Psoas muscle (tissue), 8 donors: ENCODE measurements around the gene LRRC8B. TPM values are rescaled to one million over a fixed set of nuclear protein-coding genes. Genes with fewer than 3 reads are reported as not detected.

Source experiments
- ATAC-seq, 4 donors: fragments of 200-7000 bp; cut with Tn5 transposase; one replicate each; pipeline ENCODE4 v1.9.1; 2020; ENCODE audit warnings: moderate library complexity in 3 of 4, mild to moderate bottlenecking in 2 of 4
- DNase-seq, 2 donors: peaks; one replicate each; pipeline ENCODE4 v3.0.0-alpha.2; 2020
- H3K27ac ChIP-seq: fragments of 200-600 bp; one replicate; pipeline ENCODE4 v1.8.0; 2022
- H3K27me3 ChIP-seq, 3 donors: fragments of 200-600 bp in 1 of 3; one replicate each; pipeline versions ENCODE4 v1.6.1 to v1.8.0; 2013 to 2022; ENCODE audit warnings: low read length in 2 of 3, mild to moderate bottlenecking in 2 of 3, moderate library complexity in 1 of 3; ENCODE audit not compliant: insufficient read depth in 3 of 3
- H3K36me3 ChIP-seq, 2 donors: fragments of 200-600 bp in 1 of 2; one replicate each; pipeline versions ENCODE4 v1.6.1 to v1.8.0; 2013 to 2022; ENCODE audit warnings: low read depth in 1 of 2, mild to moderate bottlenecking in 1 of 2, moderate library complexity in 1 of 2; ENCODE audit not compliant: insufficient read depth in 1 of 2
- H3K4me1 ChIP-seq: fragments of 200-600 bp; one replicate; pipeline ENCODE4 v1.8.0; 2022
- H3K4me3 ChIP-seq: fragments of 200-600 bp; one replicate; pipeline ENCODE4 v1.8.0; 2022; ENCODE audit warnings: mild to moderate bottlenecking
- H3K9me3 ChIP-seq: fragments of 200-600 bp; one replicate; pipeline ENCODE4 v1.8.0; 2022
- WGBS, 3 donors: extraction: QIAGEN DNeasy Blood & Tissue Kit; methylation state at CpG; one replicate each; pipeline versions ENCODE4 v1.1.6 to v1.1.7; 2013; 5-methylcytosine and 5-hydroxymethylcytosine counted together
- intact Hi-C, 2 donors: fragments of 100-400 bp; cut with DNase I; formaldehyde crosslinking; loops; one replicate each; pipeline versions ENCODE4 v1.11.0 to v1.14.2; 2022
- polyA plus RNA-seq, 3 donors: library from polyadenylated mRNA; stranded (reverse); fragments of 200-250 nt; gene quantifications; one replicate each; pipeline ENCODE4 v1.2.3, GENCODE V29; 2013
- total RNA-seq, 4 donors: library from RNA; stranded (reverse); fragmentation: NEBNext Ultra II Directional in 2 of 4; extraction: Animal tissue kit (Norgen Biotek cat#: 25700) in 2 of 4; gene quantifications; one replicate each; pipeline versions ENCODE4 v1.2.1 to v1.2.4, GENCODE V29; 2021 to 2023
- TF ChIP-seq, protein P1 (sequence below): fragments of 200-600 bp; IDR thresholded peaks from one replicate; pipeline ENCODE4 v1.8.0; 2022; ENCODE audit warnings: antibody characterized with exemption
- donor health status: healthy with polysubstance abuse.
- donor health status: DM: no; HTN: no; CAD: no; lungs with moderate emphysema.
- donor health status: Bipolar disorder and iron deficiency.
- donor health status: healthy.
- donor health status: DM: yes; HTN: yes; CAD: no.
- donor health status: DM: no; HTN: no; CAD: no.
- donor health status: DM: no; HTN: no; CAD: no.
- donor health status: DM: yes; HTN: yes; CAD: no.

LRRC8B gene
- total and polyA plus RNA-seq, 7 donors = 2.7 to 21.6 (median 10.3) TPM

DNA sequence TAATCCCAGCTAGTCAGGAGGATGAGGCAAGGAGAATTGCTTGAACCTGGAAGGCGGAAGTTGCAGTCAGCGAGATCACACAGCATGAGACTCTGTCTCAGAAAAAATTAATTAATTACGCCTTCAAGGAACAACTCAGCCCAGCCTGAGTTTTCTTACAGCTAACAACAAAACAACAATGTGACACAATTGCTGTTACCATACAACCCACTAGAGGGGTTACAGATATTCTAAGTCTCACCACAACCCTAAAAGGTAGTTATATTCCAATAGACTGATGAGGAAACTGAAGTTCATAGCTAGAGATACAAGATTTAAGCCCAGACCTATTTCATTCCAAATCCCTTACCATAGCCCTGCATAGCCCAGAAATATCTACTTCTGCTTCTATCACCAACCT lies 105.4 kb downstream of the LRRC8B start:
- intact Hi-C loops = no loop called here
- Histone ChIP-seq H3K27me3 (peaks cover 0 to 7% (median 0%) of the 10 kb centered on the region in 3 donors), H3K4me3 (no peak overlapping the region), H3K4me1 (no peaks in the 10 kb centered on the region), H3K36me3 (no peaks in the 10 kb centered on the region), H3K9me3 (no peaks in the 10 kb centered on the region), H3K27ac (no peak overlapping the region)
- WGBS, 3 donors = 96 to 100% (median 97%) methylated on average over 3 of the region's 3 CpGs
- no peak for DNase-seq
- no peak for ATAC-seq
- TF ChIP-seq, protein P1, sequence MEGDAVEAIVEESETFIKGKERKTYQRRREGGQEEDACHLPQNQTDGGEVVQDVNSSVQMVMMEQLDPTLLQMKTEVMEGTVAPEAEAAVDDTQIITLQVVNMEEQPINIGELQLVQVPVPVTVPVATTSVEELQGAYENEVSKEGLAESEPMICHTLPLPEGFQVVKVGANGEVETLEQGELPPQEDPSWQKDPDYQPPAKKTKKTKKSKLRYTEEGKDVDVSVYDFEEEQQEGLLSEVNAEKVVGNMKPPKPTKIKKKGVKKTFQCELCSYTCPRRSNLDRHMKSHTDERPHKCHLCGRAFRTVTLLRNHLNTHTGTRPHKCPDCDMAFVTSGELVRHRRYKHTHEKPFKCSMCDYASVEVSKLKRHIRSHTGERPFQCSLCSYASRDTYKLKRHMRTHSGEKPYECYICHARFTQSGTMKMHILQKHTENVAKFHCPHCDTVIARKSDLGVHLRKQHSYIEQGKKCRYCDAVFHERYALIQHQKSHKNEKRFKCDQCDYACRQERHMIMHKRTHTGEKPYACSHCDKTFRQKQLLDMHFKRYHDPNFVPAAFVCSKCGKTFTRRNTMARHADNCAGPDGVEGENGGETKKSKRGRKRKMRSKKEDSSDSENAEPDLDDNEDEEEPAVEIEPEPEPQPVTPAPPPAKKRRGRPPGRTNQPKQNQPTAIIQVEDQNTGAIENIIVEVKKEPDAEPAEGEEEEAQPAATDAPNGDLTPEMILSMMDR = no peak

DNA sequence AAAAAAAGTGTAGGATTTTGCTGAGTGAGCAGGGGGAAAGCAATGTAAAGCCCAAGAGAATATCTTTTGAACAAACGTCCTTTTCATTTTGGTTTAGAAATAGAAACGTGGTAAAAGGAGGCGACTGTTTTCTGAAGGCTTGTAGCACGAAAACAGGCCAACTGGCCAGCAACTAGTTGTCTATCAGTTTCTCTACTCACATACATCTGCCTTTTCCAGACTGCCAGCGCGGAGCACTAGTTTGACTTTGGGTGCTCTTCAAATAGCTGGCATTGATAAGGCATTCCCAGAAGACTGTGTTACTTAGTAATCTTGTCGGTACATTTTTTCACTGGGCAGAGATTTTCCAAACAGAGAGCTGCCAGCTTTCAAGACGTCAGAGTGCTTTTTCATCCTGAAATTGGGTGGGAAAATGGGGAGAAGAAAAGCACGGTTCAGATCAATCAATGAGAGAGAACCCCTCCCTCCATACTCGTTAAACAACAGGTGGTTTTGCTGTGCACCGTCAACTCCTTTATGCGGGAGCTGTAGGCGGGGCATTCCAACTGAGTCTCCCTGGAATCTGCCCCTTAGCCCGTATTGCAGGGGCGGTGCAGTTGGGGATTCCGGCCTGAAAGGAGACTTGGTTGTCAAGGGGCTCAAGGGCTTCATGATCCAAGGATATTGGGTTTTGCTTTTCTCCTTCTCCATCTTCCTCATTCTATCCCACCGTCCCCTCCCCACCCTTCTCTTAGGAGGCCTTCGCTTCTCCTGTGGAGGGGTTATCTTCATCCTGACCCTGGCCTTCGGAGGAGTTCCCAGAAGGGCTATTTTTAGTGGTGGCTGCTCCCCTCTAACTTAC lies 107.4 kb downstream of the LRRC8B start:
- ATAC-seq = no peak
- DNase-seq = no peak

DNA sequence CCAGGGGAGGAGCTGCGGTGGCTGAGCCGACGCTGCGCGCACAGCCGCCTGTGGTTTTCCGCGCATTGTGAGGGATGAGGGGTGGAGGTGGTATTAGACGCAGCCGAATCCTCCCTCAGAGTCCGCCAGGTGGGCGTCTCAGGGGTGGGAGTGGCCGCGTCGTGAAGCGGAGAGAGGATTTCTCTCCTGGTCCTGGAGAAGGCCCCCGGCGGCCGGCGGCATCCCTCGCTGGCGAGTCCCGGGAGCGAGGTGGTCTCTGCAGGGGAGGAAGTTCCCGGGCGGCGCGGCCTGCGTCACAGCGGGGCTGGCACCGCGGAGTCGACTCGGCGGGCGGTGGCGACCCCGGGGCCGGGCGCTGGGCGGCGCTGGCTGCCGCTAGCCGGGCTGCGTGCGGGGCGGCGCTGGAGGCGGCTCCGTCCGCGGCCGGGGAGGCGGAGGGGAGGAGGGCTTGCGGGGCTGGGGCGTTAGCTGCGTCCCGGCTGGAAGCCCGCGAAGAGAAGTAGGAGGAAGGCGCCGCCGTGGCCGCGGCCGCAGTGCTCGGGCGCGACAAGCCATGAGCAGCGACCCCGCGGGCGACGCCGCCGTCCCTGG lies 108.1 kb downstream of the LRRC8B start, which contains the start of gene LRRC8C:
Gene LRRC8C (plus strand): TSS at position 464 of the 591 bp plus-strand sequence. CDS start 53,354 bp downstream, outside the sequence.
- intact Hi-C loops = loop anchor here (1.0 to 2.0 kb wide), 2 partner anchors 130 kb away; no protein-coding TSS in a partner anchor
- 0 to 1% (median 0%) methylated on average over 53 to 76 of the region's 76 CpGs for WGBS, 3 donors
- H3K4me3 ChIP-seq = peak within 1 kb of the TSS; percentile 81
- no peaks in the 10 kb centered on the region for H3K4me1 ChIP-seq
- TF ChIP-seq, protein P1 = peak; percentile 55
- peaks cover 0 to 7% (median 0%) of the 10 kb centered on the region in 3 donors for H3K27me3 ChIP-seq
- H3K27ac ChIP-seq = peak within 1 kb of the TSS; percentile 75
- H3K36me3 ChIP-seq = no peaks in the 10 kb centered on the region
- ATAC-seq (peak; percentile 89 to 96 (median 94)), DNase-seq (peak; percentile 86 to 89)
- no peaks in the 10 kb centered on the region for H3K9me3 ChIP-seq

More for the DNA sequence above, 107.4 kb downstream of the LRRC8B start:
- TF ChIP-seq, protein P1 = no peak
- 26 to 39% (median 31%) methylated on average over 19 of the region's 19 CpGs for WGBS, 3 donors
- intact Hi-C loops = loop anchor here in 1 of 2 donors (2.0 kb wide), 1 partner anchor 131 kb away; no protein-coding TSS in a partner anchor
- Histone ChIP-seq H3K4me3 (peak overlapping the region; percentile 81), H3K27ac (peak overlapping the region; percentile 75), H3K36me3 (no peaks in the 10 kb centered on the region), H3K27me3 (peaks cover 0 to 7% (median 0%) of the 10 kb centered on the region in 3 donors), H3K4me1 (no peaks in the 10 kb centered on the region), H3K9me3 (no peaks in the 10 kb centered on the region)

DNA sequence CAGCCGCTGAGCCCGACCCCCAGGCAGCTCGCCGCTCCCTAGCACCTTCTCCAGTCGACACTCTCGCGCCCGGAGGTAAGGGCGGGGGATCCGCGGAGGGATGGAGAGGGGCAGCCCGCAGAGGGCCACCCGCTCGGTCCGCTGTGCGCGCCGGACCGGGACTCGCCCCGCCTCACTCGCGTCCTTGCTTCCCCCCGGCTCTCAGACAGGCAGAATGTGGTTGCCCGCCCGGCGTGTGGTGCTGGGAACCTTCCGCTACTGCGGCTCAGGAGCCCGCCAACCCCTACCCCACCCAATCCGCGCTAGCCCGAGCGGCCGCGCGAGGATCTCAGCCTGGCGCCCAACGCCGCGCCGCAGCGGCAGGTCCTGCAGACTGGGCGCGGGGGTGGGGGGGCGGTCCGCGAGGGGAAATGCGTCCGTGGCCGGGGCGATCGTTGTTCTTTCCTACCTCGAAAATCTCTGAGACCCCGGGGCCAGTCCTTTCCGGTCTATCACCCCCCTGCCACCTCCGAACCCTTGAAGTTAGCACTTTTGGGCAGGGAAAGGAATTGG lies 108.7 kb downstream of the LRRC8B start:
- 0 to 1% (median 0%) methylated on average over 19 to 57 of the region's 57 CpGs for WGBS, 3 donors
- TF ChIP-seq, protein P1 = no peak
- Histone ChIP-seq H3K27ac (peak overlapping the region; percentile 73), H3K4me1 (no peaks in the 10 kb centered on the region), H3K4me3 (peak overlapping the region; percentile 81), H3K36me3 (no peaks in the 10 kb centered on the region), H3K9me3 (no peaks in the 10 kb centered on the region), H3K27me3 (peaks cover 0 to 7% (median 0%) of the 10 kb centered on the region in 3 donors)
- ATAC-seq (peak; percentile 52 to 81 (median 68)), DNase-seq (peak; percentile 55 to 75)
- intact Hi-C loops = loop anchor here (1.0 to 2.0 kb wide), 2 partner anchors 129 kb away; no protein-coding TSS in a partner anchor
